Stomach smooth muscle (tissue), 2 donors: Measurements from ENCODE around the gene BAZ2B.

Experiments used
- H3K27ac ChIP-seq: one replicate; pipeline ENCODE4 v1.7.0; 2013; ENCODE audit warnings: mild to moderate bottlenecking, low read length, inconsistent platforms
- H3K27me3 ChIP-seq, 2 donors: one replicate each; pipeline ENCODE4 v1.7.0; 2013; ENCODE audit warnings: low read length in 2 of 2; ENCODE audit not compliant: insufficient read depth in 2 of 2, control insufficient read depth in 1 of 2
- H3K36me3 ChIP-seq, 2 donors: one replicate each; pipeline ENCODE4 v1.7.0; 2013; ENCODE audit warnings: low read length in 2 of 2; ENCODE audit not compliant: control insufficient read depth in 2 of 2, insufficient read depth in 2 of 2
- H3K4me1 ChIP-seq: one replicate; pipeline ENCODE4 v1.7.0; 2013; ENCODE audit warnings: low read length; ENCODE audit not compliant: control insufficient read depth, insufficient read depth
- H3K4me3 ChIP-seq, 2 donors: one replicate each; pipeline ENCODE4 v1.7.0; 2013; ENCODE audit warnings: low read length in 2 of 2
- H3K9ac ChIP-seq, 2 donors: one replicate each; pipeline ENCODE4 v1.7.0; 2013; ENCODE audit warnings: low read length in 2 of 2, mild to moderate bottlenecking in 1 of 2
- H3K9me3 ChIP-seq, 2 donors: one replicate each; pipeline ENCODE4 v1.7.0; 2013; ENCODE audit warnings: low read length in 2 of 2; ENCODE audit not compliant: control insufficient read depth in 2 of 2
- donor health status: healthy.
- donor health status: Pancreatic carcinoma.

Gene BAZ2B

DNA sequence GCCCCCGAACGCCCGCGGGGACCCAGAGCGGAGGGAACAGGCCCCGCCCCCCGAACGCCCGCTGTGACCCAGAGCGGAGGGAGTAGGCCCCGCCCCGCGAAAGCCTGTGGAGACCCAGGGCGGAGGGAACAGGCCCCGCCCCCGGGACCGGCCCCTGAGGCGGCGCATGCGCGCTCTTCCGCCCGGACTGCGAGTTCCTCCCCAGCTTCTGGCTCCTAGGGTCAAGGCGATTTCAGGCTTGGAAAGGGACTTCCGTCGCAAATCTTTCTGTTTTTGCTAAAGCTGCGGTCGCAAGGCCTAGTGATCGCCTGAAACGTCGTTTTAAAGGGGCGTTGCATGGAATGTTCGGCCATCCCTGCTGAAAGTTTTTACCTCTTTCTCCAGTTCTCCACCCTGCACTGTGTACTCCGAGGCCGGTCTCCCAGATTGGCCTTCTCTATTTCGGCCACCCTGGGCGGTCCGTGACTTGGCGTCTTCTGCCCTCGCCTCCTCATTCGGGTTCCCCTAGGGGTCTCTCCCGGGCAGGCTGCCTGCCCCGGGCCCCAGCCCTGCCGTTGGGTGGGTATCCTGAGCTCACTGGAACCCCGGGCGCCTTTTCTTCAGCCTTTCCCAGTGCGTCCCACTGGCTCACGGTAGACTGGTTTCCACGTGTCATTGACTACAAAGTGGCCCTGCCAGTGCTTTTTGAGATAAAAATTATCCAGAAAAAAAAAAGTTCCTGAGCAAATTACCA lies 329.5 kb downstream of the BAZ2B start:
- Histone ChIP-seq H3K9ac (peak overlapping the region; percentile 86 to 92), H3K4me3 (peak overlapping the region; percentile 87 to 93), H3K36me3 (peaks cover 0 to 3% of the 10 kb centered on the region in 2 donors), H3K27ac (peak overlapping the region; percentile 75), H3K27me3 (no peaks in the 10 kb centered on the region), H3K9me3 (no peaks in the 10 kb centered on the region), H3K4me1 (peaks cover 2% of the 10 kb centered on the region)

- Histone ChIP-seq H3K4me1 (peaks cover 2% of the 10 kb centered on the region), H3K27ac (peak within 1 kb of the TSS; percentile 75), H3K36me3 (peaks cover 3 to 4% of the 10 kb centered on the region in 2 donors), H3K27me3 (no peaks in the 10 kb centered on the region), H3K9me3 (no peaks in the 10 kb centered on the region), H3K4me3 (peak within 1 kb of the TSS; percentile 87 to 93), H3K9ac (peak within 1 kb of the TSS; percentile 86 to 92)
These were observed 330.2 kb downstream of the BAZ2B start, which contains the start of gene WDSUB1 for GRCh38 chr2:159285929-159286708. Gene WDSUB1 (minus strand): TSS chr2:159286703. CDS start chr2:159283069, 3,634 bp downstream.

DNA sequence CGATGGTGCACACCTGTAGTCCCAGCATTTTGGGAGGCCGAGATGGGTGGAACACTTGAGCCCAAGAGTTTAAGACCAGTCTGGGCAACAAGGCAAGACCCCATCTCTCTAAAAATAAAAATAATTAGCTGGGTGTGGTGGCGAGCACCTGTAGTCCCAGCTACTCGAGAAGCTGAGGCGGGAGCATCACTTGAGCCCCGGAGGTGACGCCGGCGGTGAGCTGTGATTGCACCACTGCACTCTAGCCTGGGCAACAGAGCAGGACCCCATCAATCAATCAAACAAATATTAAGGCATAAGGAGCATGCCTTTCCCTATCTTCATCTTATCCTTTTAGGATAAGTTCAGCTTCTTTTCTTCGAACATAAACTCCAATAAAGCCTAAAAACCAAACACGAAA lies 330.9 kb downstream of the BAZ2B start:
- Histone ChIP-seq H3K4me1 (peaks cover 2% of the 10 kb centered on the region), H3K4me3 (peak overlapping the region; percentile 87 to 93), H3K27ac (peak overlapping the region; percentile 69), H3K36me3 (peaks cover 3 to 7% of the 10 kb centered on the region in 2 donors), H3K9ac (peak overlapping the region; percentile 74 to 86), H3K9me3 (no peaks in the 10 kb centered on the region), H3K27me3 (no peaks in the 10 kb centered on the region)

DNA sequence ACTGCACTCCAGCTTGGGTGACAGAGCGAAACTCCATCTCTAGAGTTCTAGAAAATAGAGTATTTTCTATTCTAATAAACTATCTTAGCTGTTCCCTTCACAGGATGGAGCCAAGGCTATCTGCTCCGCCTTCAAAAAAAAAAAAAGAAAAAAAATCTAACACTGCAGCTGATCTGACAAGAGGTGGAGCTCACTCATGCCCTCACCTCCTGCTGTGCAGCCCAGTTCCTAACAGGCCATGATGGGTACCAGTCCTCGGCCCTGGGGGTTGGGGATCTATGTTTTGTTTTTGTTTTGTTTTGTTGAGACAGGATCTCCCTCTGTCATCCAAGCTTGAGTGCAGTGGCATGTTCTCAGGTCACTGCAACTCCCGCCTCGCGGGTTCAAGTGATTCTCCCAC lies 332.8 kb downstream of the BAZ2B start:
- Histone ChIP-seq H3K27ac (no peak overlapping the region), H3K4me1 (peaks cover 2% of the 10 kb centered on the region), H3K4me3 (no peak overlapping the region), H3K9ac (no peak overlapping the region), H3K27me3 (no peaks in the 10 kb centered on the region), H3K9me3 (no peaks in the 10 kb centered on the region), H3K36me3 (peaks cover 3 to 11% of the 10 kb centered on the region in 2 donors)

DNA sequence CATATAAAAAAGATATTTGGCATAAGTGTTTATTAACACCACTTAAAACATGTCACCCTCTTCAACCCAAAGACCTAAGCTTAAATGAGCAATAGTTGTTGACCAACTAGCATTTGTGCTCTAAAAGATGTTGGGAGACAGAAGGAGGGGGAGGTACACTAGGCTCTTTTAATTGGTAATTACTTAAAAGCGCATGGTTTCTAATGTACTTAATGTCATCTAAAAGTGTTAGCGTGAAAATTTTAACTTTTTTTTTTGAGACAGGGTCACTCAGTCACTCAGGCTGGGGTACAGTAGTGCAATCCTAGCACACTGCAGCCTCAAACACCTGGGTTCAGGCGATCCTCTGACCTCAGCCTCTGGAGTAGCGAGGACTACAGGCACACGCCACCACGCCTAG lies 335.3 kb downstream of the BAZ2B start:
- Histone ChIP-seq H3K9ac (no peak overlapping the region), H3K27ac (no peak overlapping the region), H3K27me3 (no peaks in the 10 kb centered on the region), H3K4me3 (no peak overlapping the region), H3K9me3 (no peaks in the 10 kb centered on the region), H3K36me3 (peaks cover 3 to 11% of the 10 kb centered on the region in 2 donors), H3K4me1 (peaks cover 2% of the 10 kb centered on the region)

GRCh38 chr2:159279700-159280099 lies 336.6 kb downstream of the BAZ2B start:
- no peak overlapping the region for H3K4me3 ChIP-seq
- H3K27me3 ChIP-seq, result no peaks in the 10 kb centered on the region
- H3K9me3 ChIP-seq, result no peaks in the 10 kb centered on the region
- H3K4me1 ChIP-seq, result no peaks in the 10 kb centered on the region
- no peak overlapping the region for H3K27ac ChIP-seq
- H3K9ac ChIP-seq, result no peak overlapping the region
- H3K36me3 ChIP-seq, result peaks cover 3 to 11% of the 10 kb centered on the region in 2 donors

- Histone ChIP-seq H3K27me3 (no peaks in the 10 kb centered on the region), H3K36me3 (peaks cover 3 to 17% of the 10 kb centered on the region in 2 donors)
These were observed 341.2 kb downstream of the BAZ2B start for GRCh38 chr2:159275111-159275510.

GRCh38 chr2:159272156-159272555 lies 344.2 kb downstream of the BAZ2B start:
- H3K36me3 ChIP-seq, result peaks cover 3 to 13% of the 10 kb centered on the region in 2 donors

More at GRCh38 chr2:159275111-159275510, 341.2 kb downstream of the BAZ2B start:
- no peaks in the 10 kb centered on the region for H3K4me1 ChIP-seq
- H3K4me3 ChIP-seq, result no peak overlapping the region
- no peaks in the 10 kb centered on the region for H3K9me3 ChIP-seq
- H3K9ac ChIP-seq, result no peak overlapping the region
- H3K27ac ChIP-seq, result no peak overlapping the region

DNA sequence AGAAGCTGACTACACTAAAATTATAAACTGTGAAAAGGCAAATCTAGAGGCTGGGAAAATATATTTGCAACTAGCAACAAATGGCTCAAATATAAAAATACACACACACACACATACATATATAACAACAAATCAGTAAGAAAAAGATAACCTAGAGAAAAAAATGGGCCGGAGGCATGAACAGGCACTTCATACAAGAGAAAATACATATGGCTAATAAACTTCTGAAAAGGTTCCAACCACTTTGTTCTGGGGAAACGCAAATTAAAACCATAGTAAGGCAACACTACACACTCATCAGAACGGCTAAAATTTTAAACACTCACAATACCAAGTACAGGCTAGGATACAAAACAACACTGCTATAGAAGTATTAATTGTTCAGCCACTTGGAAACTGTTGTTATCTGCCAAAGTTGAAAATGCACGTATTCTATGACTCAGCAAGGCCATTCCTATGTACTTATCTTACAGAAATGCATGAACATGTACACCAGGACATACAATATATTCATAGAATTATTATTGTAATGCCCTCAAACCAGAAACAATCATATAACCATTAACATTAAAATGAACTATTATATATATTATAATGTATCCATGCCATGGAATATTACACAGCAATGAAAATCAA lies 345.5 kb downstream of the BAZ2B start:
- Histone ChIP-seq H3K9ac (no peak overlapping the region), H3K4me3 (no peak overlapping the region), H3K27ac (no peak overlapping the region), H3K4me1 (no peaks in the 10 kb centered on the region), H3K27me3 (no peaks in the 10 kb centered on the region), H3K36me3 (peaks cover 3 to 13% of the 10 kb centered on the region in 2 donors), H3K9me3 (no peaks in the 10 kb centered on the region)

More at GRCh38 chr2:159272156-159272555, 344.2 kb downstream of the BAZ2B start:
- no peak overlapping the region for H3K27ac ChIP-seq
- no peaks in the 10 kb centered on the region for H3K27me3 ChIP-seq
- no peaks in the 10 kb centered on the region for H3K4me1 ChIP-seq
- no peak overlapping the region for H3K4me3 ChIP-seq
- no peak overlapping the region for H3K9ac ChIP-seq
- no peaks in the 10 kb centered on the region for H3K9me3 ChIP-seq
